Activated T-cell treated with anti-CD3 and anti-CD28 coated beads for 4 hours (primary cell): ENCODE data around the gene PHF21A.
"Not testable (repeated sequence)": the region's sequence is repeated elsewhere in the genome, so short reads cannot be mapped to it uniquely, and the experiment has no call there.

Experiments used
- DNase-seq: peaks from one replicate; pipeline ENCODE4 v3.0.0-alpha.2; 2020

Gene PHF21A

DNA sequence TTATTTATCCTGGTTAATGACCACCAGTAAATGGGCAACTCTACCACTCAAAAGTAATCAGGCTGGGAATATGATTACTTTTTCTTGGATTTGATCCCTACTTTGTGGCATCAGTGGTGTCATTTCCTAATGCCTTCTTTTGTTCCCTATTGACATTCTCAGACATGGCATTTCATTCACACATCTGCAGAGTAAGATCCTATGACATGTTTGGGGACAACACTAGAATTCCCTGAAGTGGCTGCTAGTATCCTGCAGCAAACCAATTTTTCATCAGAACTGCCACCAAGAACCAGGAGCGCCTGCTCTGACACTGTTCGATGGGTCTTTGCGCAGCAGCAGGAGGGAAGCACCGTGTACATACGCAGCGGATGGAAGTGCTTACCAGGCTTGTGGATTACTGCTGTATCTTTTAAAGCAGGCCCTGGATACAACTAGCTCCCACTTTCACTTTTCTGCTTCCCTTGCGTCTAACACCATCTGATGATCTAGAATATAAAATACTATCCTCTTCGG is 101.1 kb downstream of the PHF21A start:
- no peak for DNase-seq

GRCh38 chr11:46018651-46019050 is 102.6 kb downstream of the PHF21A start:
- DNase-seq: no peak

GRCh38 chr11:46017341-46017740 is 103.9 kb downstream of the PHF21A start:
- no peak for DNase-seq

GRCh38 chr11:46015941-46016340 is 105.3 kb downstream of the PHF21A start:
- DNase-seq: no peak

DNA sequence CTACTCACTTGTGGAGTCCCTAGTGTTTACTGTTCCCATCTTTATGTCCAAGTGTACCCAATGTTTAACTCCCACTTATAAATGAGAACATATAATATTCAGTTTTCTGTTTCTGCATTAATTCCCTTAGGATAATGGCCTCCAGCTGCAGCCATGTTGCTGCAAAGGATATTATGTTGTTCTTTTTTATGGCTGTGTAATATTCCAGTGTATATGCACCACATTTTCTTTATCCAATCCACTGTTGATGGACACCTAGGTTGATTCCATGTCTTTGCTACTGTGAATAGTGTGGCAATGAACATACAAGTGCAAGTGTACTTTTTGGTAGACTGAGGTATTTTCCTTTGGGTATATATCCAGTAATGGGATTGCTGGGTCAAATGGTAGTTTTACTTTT is 107.1 kb downstream of the PHF21A start:
- not testable (repeated sequence) for DNase-seq

DNA sequence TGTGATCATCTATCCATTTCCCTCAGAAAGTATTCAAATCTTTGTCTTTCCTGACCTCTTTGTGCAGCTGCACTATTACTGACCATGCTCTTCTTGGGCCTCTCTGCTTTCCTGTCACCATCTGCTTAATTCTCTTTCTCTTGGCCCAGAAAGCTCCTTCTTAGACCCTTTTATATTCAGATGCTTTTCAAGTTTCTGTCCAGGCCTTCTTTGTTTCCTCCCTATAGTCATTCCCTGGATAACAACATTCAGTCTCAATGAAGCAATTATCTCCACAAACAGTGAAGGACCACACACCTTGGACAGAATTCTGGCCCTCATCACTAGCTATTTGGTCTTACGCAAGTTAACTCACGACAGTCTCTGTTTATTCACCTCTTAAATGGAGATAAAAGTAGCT is 109.1 kb downstream of the PHF21A start:
- no peak for DNase-seq

GRCh38 chr11:46010100-46010499 is 111.2 kb downstream of the PHF21A start:
- no peak for DNase-seq

DNA sequence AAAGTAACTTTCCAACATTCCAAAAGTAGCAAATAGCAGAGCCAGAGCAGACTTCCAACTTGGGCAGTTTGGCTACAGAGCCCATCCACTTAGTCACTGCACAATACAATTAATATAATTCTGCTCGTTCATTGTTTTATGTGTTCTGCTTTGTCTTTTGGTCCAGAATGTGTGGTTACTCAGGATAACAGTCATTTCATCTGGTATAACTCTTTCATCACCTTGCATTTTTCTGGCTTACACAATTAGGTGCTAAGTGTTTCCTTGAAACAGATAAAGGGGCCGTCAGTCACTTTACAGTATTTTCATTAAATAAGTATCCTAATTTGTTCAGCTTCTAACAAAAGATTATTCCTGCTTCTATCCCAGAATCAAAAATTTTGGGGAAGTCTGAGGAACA is 111.6 kb downstream of the PHF21A start:
- no peak for DNase-seq

GRCh38 chr11:46006418-46007070 is 114.7 kb downstream of the PHF21A start:
- DNase-seq: no peak

DNA sequence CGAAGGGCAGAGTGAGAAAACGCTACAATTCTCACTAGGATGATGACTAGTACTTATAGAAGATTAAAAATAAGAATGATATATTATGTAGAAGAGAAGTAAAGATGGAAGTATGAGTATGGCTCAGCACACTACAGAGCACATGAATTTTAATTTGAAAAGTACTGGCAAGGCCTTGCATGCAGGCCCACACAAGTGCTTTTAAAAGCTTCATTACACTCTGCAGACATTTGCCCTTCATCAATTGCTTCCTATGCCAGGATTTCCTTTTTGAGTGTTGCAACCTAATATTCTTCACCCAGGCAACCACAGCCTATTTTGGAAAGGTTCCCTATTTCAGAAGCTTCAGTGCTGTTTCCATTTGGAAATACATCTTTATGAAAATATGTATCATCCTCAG is 117.7 kb downstream of the PHF21A start:
- DNase-seq: no peak

- DNase-seq: no peak
Measured at GRCh38 chr11:46002189-46002588, 119.1 kb downstream of the PHF21A start.

GRCh38 chr11:46001448-46001914 is 119.8 kb downstream of the PHF21A start:
- DNase-seq: no peak

GRCh38 chr11:45997599-45997998 is 123.7 kb downstream of the PHF21A start:
- DNase-seq: no peak

DNA sequence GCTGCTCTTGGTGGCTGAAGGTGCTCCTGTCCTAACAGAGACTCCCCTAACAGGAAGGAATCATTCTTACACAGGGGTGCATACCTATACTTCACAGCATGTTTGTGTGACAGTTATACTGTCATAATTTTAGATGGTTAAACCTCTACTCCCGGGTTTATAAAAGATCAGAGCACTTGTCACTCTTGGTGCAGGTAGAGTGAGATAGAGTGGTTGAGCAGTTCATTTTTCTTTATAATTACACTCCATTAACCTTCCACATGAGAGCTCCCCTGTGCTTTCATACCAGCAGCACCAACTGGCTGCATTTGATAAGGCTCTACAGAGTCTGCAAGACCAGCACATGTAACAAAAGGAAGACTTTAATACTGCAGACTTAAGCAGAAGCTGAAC is 125.9 kb downstream of the PHF21A start:
- DNase-seq: no peak

DNA sequence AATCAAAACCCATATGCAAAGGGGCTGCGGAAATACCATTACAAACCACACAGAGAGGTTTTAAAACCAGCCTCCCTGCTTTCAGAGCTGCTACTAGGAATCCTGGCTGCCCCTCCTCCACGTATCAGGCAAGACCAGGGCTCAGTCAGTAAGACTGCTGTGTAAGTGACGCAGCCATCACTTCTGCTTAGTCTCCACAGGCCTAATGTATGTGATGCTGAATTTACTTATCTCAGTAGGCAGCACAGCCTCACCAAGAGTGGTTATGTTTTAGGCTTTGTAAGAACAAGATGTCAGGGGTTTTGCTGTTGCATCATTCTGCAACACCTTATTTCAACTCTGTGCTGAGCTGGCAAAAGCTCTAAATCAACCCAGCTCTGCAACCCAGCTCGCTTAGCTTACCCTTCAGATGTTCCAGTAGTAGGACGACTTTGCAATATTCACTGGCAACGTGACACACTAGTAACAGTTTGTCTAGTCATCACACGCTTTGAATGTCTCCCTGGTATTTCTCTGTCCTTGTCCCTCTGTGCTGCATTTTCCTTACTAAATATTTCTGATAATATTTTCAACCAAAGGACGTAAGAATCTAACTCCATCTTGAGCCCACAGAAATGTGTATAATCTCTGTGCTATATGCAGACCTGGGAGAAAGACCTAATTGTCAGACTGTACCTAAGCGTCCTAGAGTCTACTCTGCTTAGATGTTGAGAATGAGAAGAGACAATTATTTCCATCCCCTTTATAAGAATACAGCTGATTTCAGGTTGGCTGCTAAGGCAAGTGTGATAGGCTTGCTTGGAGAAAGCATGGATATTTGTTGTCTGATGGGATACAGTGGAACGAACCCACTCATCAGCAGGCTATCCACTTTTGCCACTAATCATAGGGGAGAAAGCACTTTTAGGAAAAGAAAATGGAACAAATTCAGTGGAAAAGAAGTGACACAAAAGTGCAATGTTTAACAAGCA is 126.6 kb downstream of the PHF21A start:
- DNase-seq: no peak

GRCh38 chr11:45993531-45994001 is 127.7 kb downstream of the PHF21A start:
- no peak for DNase-seq

DNA sequence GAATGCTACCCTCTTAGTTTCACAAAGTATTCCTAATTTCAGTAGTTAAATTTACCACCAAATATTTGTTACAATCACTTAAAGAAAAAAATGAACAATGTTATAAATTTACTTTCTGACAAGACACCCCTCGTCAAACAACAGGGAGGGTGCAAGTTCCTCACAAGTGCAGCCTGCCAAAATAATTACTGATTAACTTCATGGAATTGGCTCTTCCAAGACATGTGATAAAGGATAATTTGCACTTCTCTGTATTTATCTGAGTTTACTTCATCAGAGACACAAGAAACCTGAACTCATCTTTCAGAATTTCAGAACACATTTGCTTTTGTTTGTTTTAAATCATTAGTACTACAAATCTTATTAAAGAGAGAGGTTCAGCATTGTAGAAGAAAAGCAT is 132.3 kb downstream of the PHF21A start:
- no peak for DNase-seq

DNA sequence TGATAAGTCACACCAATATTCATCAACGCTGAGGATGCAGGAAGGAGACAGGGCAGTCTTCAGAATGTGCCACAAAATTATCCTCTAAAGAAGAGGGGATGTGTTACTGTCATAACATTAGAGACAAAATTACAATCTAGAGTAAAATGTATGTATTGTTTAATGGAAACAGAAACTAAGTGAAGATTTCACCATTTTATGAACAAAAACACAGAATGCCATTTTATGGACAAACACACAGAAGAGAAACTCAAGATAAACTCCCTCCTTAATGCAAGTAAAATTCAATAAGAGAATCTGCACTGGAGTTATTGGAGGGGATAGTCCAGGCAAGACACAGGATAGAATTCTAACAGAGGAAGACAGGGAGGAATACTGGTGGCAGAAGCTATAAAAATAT is 136.0 kb downstream of the PHF21A start:
- DNase-seq: no peak

DNA sequence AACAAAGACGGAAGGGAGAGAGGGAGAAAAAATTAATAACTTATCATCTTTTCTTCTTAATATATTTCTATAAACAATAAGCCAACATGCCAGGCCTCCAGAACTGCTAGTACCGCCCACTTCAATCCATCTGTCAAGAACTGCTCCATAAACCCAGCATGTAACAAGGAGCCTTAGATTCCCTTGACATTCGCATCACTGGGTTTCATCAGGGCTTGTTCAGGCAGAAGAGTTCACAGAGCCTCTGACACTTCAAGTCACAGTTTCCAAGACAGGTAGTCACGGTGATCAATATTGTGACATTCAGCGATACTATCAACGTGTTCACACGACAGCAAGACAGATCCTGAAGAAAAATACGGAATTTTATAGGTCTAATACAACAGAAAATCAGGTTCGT is 137.1 kb downstream of the PHF21A start:
- no peak for DNase-seq

DNA sequence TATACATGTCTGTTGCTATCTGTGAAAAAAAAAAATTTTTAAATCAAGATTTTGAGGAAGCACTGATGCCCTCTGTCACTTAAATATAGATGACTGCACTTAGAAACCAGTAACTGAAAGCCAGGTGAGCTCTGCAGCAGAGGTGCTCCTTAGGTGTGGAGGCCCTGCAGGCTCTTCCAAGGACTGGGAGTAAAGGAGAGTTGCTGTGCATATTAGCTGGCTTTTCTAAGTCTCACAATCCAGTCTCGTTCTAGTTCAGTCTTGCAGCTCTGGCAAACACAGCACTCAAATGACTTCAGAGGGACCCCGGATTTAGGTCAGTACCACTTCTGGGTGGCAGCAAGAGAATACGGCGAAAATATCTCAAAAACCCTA is 137.8 kb downstream of the PHF21A start:
- no peak for DNase-seq

DNA sequence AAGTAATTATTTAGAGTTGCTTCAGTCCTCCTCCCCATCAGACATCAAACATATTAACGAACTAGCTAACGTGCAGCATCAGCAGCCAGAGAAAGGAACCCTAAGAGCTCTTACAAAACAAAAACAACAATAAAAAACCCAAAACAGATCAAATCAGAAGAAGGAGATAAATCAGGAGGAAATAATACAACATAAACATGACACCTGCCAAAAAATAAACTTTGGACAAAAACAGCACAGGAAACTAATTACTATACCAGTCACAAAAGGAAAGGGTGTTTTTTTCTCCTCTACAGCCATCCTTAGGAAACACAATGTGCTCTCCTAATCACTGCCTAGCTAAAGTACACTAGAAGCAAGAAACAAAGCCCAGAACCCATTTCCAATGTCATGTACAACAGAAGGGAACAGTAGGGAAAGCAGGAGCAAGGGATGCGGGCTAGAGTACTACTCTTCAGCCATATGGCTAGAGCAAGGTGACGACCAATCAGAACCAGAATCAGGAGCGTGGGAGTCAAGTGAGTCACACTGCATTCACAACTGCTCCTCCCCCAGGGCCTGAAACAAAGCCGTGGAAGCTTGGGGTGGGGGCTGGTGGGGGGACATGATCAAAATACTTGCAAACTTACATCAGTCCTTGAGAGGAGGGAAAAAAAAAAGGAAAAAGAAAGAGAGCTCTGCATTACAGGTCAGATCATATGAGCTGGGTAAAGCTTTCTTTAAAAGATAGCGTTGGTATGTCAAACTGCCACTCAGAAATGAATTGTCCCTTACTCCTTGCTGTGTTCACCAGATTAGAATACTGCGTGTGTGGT is 138.4 kb downstream of the PHF21A start:
- DNase-seq: no peak

DNA sequence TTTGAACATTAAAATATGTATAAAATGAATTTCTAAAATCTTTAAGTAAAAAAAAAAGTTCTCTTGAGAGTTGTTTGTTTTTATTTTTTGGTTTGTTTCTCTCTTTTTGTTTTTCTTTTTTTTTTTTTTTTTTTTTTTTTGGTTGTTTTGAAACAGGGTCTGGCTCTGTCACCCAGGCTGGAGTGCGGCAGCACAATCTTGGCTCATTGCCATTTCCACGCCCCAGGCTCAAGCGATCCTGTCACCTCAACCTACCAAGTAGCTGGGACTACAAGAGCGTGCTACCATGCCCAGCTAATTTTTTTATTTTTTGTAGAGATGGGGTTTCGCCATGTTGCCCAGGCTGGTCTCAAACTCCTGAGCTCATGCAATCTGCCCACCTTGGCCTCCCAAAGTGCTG is 139.4 kb downstream of the PHF21A start:
- DNase-seq: not testable (repeated sequence)

GRCh38 chr11:45974806-45975205 is 146.4 kb downstream of the PHF21A start:
- no peak for DNase-seq
